Omental fat pad (tissue), 4 donors: Measurements from ENCODE around the gene BCAT1. TPM values are rescaled to one million over a fixed set of nuclear protein-coding genes. Genes with fewer than 3 reads are reported as not detected.

Experiments used
- ATAC-seq: fragments of 150-250 bp; one replicate; pipeline ENCODE4 v1.9.1; 2016; ENCODE audit warnings: mild to moderate bottlenecking, moderate library complexity; ENCODE audit not compliant: low FRiP score
- DNase-seq: peaks from one replicate; pipeline ENCODE4 v3.0.0-alpha.2; 2019; ENCODE audit warnings: low spot score
- total RNA-seq, 4 donors: library from RNA; depleted of rRNA; stranded (reverse); fragments of >200 nt; gene quantifications; one replicate each; pipeline ENCODE4 v1.1.0, GENCODE V29; 2016
- TF ChIP-seq, protein P1 (sequence below), 3 donors: fragments of 450-650 bp; IDR thresholded peaks; one replicate each; pipeline ENCODE4 v1.5.1; 2016 to 2017; ENCODE audit warnings: antibody characterized with exemption in 3 of 3, mild to moderate bottlenecking in 3 of 3, moderate library complexity in 2 of 3

BCAT1 gene, protein sequence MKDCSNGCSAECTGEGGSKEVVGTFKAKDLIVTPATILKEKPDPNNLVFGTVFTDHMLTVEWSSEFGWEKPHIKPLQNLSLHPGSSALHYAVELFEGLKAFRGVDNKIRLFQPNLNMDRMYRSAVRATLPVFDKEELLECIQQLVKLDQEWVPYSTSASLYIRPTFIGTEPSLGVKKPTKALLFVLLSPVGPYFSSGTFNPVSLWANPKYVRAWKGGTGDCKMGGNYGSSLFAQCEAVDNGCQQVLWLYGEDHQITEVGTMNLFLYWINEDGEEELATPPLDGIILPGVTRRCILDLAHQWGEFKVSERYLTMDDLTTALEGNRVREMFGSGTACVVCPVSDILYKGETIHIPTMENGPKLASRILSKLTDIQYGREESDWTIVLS
- 10 to 100 TPM; 33.7 to 53.4 (median 44.4) TPM for total RNA-seq

DNA sequence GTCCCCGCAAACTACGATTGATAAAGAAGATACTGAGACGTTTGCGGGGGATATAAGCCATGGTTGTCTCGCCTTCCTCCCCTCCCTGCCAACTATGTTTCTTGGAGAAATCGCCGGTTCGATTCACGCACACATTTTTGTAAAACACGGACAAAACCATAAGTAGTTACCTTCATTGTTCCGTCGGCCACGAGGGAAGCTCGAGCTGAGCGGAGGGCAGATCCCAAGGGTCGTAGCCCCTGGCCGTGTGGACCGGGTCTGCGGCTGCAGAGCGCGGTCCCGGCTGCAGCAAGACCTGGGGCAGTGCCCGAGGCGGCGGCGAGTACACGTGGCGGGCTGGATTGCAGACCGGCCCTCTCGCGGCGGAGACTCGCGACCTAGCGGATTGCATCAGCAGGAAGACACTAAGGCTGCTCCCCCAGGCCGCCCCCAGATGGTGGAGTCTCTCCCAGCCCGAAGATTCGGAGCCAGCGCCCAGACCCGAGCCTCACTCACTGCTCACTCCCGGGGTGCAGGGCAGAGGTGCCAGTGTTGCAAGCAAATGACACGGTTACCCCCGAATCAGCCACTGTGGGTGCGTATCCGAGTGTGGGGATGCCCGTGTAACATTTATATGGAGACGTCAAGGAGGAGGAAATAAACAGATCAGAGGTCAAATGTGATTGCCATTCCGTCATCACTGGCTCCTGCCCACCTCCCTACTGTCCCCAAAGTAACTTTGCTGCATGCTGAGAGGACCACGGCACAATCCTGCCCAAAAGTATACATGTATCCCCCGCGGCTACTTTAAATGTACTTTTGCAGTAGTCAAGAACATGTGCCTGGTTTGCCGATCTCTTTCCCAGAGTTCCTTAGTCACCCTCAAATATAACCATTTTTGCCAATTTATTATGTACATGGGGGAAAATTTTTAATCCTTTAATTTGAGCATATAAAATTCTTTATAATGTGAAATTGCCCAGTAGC is at the start of gene BCAT1:
TSS of gene BCAT1 (minus strand) at position 345 of the 966 bp plus-strand sequence. CDS start at position 176, 169 bp downstream.
- peak; percentile 27 for DNase-seq
- TF ChIP-seq, protein P1, sequence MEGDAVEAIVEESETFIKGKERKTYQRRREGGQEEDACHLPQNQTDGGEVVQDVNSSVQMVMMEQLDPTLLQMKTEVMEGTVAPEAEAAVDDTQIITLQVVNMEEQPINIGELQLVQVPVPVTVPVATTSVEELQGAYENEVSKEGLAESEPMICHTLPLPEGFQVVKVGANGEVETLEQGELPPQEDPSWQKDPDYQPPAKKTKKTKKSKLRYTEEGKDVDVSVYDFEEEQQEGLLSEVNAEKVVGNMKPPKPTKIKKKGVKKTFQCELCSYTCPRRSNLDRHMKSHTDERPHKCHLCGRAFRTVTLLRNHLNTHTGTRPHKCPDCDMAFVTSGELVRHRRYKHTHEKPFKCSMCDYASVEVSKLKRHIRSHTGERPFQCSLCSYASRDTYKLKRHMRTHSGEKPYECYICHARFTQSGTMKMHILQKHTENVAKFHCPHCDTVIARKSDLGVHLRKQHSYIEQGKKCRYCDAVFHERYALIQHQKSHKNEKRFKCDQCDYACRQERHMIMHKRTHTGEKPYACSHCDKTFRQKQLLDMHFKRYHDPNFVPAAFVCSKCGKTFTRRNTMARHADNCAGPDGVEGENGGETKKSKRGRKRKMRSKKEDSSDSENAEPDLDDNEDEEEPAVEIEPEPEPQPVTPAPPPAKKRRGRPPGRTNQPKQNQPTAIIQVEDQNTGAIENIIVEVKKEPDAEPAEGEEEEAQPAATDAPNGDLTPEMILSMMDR (IDR thresholded peaks at IDR 0.05) = no peak
- ATAC-seq = peak; percentile 78

DNA sequence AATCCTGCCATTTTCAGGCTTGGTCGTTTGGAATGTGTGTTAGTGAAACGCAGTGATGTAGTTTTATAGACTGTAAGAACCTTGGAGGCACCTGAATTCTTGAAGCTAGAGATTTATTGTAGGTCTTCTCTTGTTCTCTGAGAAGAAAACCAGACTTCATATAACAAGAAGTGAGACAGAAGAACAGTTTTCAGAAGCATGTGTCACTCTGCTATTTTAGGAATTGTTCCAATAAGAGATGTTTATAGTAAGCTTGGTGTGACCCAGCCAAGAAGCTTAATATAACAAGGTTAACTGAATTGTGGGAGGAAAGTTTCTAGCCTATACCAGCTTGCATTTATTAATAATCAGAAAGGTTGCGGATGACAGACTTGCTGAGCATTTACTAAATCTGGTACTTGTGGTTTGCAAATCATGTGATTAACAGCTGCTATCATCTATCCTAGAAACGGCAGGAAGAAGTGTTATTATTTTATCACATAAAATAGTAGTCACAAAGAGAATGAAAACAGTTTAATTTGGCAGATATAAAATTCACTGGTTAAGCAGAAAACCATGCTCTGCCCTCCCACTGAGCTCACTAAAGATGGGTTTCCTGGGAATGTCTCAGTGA is 49.2 kb upstream of the BCAT1 start:
- ATAC-seq (no peak), DNase-seq (no peak)
- TF ChIP-seq, protein P1 (IDR thresholded peaks at IDR 0.05) = no peak

DNA sequence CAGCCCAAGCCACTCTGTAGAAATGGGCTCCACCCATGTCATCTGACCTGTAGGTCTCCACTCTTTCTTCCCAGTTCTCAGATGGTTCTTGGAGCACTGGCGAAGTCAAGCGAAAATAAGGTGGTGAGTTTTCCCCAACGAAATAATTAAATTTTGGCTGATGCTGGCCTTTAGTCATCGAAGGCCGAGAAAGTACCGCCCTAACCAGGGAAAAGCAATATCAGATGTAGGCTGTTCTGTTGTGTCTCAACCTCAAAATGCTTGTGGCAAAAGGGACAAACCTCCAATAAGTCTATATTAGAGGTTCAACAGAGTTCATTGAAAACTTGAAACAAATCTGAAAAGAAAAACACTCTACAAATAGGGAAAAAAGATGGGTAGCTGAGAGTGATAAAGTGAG is 48.6 kb upstream of the BCAT1 start:
- DNase-seq = no peak
- TF ChIP-seq, protein P1 (IDR thresholded peaks at IDR 0.05) = no peak

DNA sequence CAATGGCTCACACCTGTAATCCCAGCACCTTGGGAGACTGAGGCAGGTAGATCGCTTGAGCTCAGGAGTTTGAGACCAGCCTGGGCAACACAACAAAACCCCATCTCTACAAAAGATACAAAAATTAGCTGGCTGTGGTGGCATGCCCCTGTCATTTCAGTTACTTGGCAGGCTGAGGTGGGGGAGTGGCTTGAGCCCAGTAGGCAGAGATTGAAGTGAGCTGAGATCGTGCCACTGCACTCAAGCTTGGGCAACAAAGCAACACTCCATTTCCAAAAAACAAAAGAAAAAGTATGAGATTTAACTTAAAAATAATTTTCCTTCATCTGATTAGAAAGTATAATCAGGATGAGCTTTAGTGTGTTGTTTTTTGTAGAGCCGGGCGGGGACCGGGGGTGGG is 47.9 kb upstream of the BCAT1 start:
- DNase-seq (no peak), ATAC-seq (no peak)
- TF ChIP-seq, protein P1 (IDR thresholded peaks at IDR 0.05) = no peak

More for the DNA sequence above, 48.6 kb upstream of the BCAT1 start:
- no peak for ATAC-seq

DNA sequence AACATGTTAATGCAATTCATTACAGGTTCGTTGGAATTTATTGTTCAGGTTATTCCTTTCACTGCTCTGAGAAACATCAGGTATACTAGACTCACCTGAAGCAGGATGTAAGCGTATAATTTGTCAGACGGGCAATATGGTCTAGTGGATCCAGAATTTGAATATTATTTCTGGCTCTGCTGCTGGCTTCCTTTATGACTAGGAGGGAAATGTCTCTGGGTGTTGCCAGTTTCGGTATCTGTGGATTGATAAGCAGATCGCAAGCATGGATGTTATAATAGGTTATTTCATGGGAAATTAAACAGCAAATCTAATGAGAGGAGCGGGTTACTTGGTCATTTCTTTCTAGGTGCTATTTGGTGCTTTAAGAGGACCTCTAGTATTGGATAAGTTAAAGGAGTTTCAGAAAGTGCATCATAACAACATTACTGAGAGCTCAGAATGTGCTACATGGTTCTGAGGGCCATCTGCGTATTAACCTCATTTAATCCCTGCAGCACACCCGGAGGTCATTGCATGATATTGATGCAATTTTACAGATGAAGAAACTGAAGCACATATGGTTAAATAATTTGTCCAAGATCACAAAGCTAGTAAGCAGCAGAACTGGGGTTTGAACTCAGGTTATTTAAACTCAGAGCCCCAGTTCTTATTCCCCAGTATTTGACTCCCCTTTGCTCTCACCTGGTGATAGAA is 47.3 kb upstream of the BCAT1 start:
- TF ChIP-seq, protein P1 (IDR thresholded peaks at IDR 0.05) = no peak
- ATAC-seq (no peak), DNase-seq (no peak)

DNA sequence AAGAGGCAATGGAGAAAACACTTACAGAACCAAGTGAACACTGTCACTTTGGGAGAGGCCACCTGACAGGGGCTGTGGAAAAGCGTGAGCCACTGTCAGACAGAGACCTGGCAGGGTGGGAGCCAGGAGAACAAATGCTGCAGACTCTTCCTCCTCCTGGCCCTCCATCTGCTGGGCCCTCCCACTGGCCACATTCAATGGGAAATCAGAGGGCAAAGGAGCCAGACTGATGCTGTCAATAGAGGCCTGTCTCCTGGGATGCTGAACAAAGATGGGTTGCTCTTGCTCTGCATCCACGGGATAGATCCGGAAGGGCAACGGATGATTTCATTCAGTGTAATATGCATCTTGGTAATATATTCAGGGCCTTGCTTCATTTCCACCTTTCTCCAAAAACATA is 44.9 kb upstream of the BCAT1 start:
- no peak for ATAC-seq
- DNase-seq = no peak
- TF ChIP-seq, protein P1 (IDR thresholded peaks at IDR 0.05) = no peak
